ENCODE results near the gene ITGBL1.

Gene ITGBL1

DNA sequence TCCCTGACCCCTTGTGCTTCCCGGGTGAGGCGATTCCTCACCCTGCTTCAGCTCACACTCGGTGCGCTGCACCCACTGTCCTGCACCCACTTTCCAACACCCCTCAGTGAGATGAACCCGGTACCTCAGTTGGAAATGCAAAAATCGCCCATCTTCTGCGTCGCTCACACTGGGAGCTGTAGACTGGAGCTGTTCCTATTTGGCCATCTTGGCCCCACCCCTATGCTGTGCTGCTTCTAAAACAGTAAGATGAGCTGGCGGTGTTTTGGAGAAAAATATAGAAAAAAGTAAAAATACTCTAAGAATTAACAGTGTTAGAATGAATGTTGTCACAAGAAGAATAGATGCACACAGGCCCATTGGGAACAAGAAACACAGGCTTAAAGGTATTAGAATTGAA, 92.5 kb downstream of the ITGBL1 start:
- Histone ChIP-seq H3K27ac (ENCODE audit: low read length) (no peak overlapping the region), H3K9ac (ENCODE audit: low read length) (no peak overlapping the region), H3K27me3 (replicated peaks; ENCODE audit: insufficient read depth, low read length) (no peaks in the 10 kb centered on the region), H3K9me3 (replicated peaks; ENCODE audit: insufficient read depth, low read length) (no peaks in the 10 kb centered on the region), H3K4me3 (ENCODE audit: low read length) (no peak overlapping the region), H4K20me1 (ENCODE audit: insufficient read depth, low read length) (no peaks in the 10 kb centered on the region), H3K4me1 (ENCODE audit: low read length) (no peaks in the 10 kb centered on the region), H2AFZ (ENCODE audit: low read length) (no peak overlapping the region), H3K79me2 (ENCODE audit: low read length) (no peaks in the 10 kb centered on the region), H3F3A (ENCODE audit: insufficient read depth, low read length) (no peaks in the 10 kb centered on the region), H3K9me2 (replicated peaks; ENCODE audit: insufficient read depth, low read length) (no peaks in the 10 kb centered on the region), H3K4me2 (ENCODE audit: low read depth, low read length) (no peak overlapping the region), H3K36me3 (replicated peaks; ENCODE audit: insufficient read depth, low read length) (no peaks in the 10 kb centered on the region)
- no peak for DNase-seq
- TF ChIP-seq, protein P1, sequence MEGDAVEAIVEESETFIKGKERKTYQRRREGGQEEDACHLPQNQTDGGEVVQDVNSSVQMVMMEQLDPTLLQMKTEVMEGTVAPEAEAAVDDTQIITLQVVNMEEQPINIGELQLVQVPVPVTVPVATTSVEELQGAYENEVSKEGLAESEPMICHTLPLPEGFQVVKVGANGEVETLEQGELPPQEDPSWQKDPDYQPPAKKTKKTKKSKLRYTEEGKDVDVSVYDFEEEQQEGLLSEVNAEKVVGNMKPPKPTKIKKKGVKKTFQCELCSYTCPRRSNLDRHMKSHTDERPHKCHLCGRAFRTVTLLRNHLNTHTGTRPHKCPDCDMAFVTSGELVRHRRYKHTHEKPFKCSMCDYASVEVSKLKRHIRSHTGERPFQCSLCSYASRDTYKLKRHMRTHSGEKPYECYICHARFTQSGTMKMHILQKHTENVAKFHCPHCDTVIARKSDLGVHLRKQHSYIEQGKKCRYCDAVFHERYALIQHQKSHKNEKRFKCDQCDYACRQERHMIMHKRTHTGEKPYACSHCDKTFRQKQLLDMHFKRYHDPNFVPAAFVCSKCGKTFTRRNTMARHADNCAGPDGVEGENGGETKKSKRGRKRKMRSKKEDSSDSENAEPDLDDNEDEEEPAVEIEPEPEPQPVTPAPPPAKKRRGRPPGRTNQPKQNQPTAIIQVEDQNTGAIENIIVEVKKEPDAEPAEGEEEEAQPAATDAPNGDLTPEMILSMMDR (IDR thresholded peaks at IDR 0.05; ENCODE audit: low read length), result no peak
- no peak for TF ChIP-seq EZH2 (optimal IDR thresholded peaks at IDR 0.05; ENCODE audit: low read depth, low read length)
- no peak for TF ChIP-seq EZH2phosphoT487 (IDR thresholded peaks at IDR 0.05; ENCODE audit: low read length)

DNA sequence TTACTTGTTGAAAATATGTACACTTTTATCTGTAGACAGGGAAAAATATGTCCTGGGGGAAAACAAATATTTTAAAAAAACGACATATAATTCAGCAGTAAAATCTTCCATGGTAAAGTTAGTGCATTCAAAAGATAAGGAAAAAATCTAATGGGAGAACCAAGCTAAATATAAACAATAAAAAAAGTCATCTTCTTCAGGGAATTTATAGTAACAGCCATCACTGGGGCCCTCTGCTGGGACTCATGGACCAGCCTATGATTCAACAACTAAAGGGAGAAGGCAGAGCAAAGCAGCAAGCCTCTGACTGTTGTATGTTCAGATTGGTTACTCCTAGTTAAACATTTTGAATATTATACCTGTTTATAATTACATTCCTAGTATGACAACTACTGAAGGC, 93.0 kb downstream of the ITGBL1 start:
- H3F3A ChIP-seq (ENCODE audit: insufficient read depth, low read length), result no peaks in the 10 kb centered on the region
- no peaks in the 10 kb centered on the region for H3K27me3 ChIP-seq (replicated peaks; ENCODE audit: insufficient read depth, low read length)
- no peaks in the 10 kb centered on the region for H3K36me3 ChIP-seq (replicated peaks; ENCODE audit: insufficient read depth, low read length)
- no peak overlapping the region for H3K4me3 ChIP-seq (ENCODE audit: low read length)
- no peaks in the 10 kb centered on the region for H3K4me1 ChIP-seq (ENCODE audit: low read length)
- no peaks in the 10 kb centered on the region for H4K20me1 ChIP-seq (ENCODE audit: insufficient read depth, low read length)
- no peak overlapping the region for H2AFZ ChIP-seq (ENCODE audit: low read length)
- H3K9me2 ChIP-seq (replicated peaks; ENCODE audit: insufficient read depth, low read length), result no peaks in the 10 kb centered on the region
- no peaks in the 10 kb centered on the region for H3K79me2 ChIP-seq (ENCODE audit: low read length)
- H3K27ac ChIP-seq (ENCODE audit: low read length), result no peak overlapping the region
- H3K9ac ChIP-seq (ENCODE audit: low read length), result no peak overlapping the region
- TF ChIP-seq EZH2 (optimal IDR thresholded peaks at IDR 0.05; ENCODE audit: low read depth, low read length), result no peak
- TF ChIP-seq, protein P1 (IDR thresholded peaks at IDR 0.05; ENCODE audit: low read length), result no peak
- H3K4me2 ChIP-seq (ENCODE audit: low read depth, low read length), result no peak overlapping the region
- DNase-seq, result no peak
- no peaks in the 10 kb centered on the region for H3K9me3 ChIP-seq (replicated peaks; ENCODE audit: insufficient read depth, low read length)

DNA sequence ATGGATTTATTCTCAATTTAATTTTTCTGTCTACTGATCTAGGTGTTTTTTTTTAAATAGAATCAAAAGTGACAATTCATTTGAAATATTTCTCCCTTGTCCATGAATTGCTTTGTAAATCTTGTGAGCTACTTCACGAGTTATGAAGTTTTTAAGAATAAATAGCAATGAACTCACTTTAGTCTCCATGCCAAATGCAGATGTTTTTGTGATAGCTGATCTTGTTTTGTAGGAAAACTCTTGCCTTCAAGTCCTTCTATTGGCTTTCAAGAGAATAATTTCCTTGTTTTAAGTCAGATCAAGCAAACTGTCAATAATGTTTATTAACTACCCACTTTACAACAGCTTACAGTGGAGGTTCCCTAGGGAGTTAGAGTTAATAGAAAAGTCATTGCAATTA, 99.8 kb downstream of the ITGBL1 start:
- TF ChIP-seq, protein P1 (IDR thresholded peaks at IDR 0.05; ENCODE audit: low read length), result no peak
- no peak for TF ChIP-seq EZH2 (optimal IDR thresholded peaks at IDR 0.05; ENCODE audit: low read depth, low read length)
- no peak for TF ChIP-seq EZH2phosphoT487 (IDR thresholded peaks at IDR 0.05; ENCODE audit: low read length)
- no peaks in the 10 kb centered on the region for H3F3A ChIP-seq (ENCODE audit: insufficient read depth, low read length)
- H2AFZ ChIP-seq (ENCODE audit: low read length), result no peak overlapping the region
- H3K27me3 ChIP-seq (replicated peaks; ENCODE audit: insufficient read depth, low read length), result no peaks in the 10 kb centered on the region
- H3K4me3 ChIP-seq (ENCODE audit: low read length), result no peak overlapping the region
- H3K27ac ChIP-seq (ENCODE audit: low read length), result no peak overlapping the region
- no peaks in the 10 kb centered on the region for H4K20me1 ChIP-seq (ENCODE audit: insufficient read depth, low read length)
- no peak overlapping the region for H3K9ac ChIP-seq (ENCODE audit: low read length)
- no peaks in the 10 kb centered on the region for H3K79me2 ChIP-seq (ENCODE audit: low read length)
- H3K9me2 ChIP-seq (replicated peaks; ENCODE audit: insufficient read depth, low read length), result no peaks in the 10 kb centered on the region
- H3K36me3 ChIP-seq (replicated peaks; ENCODE audit: insufficient read depth, low read length), result no peaks in the 10 kb centered on the region
- DNase-seq, result no peak
- H3K9me3 ChIP-seq (replicated peaks; ENCODE audit: insufficient read depth, low read length), result no peaks in the 10 kb centered on the region
- no peaks in the 10 kb centered on the region for H3K4me1 ChIP-seq (ENCODE audit: low read length)
- H3K4me2 ChIP-seq (ENCODE audit: low read depth, low read length), result no peak overlapping the region

All from MM.1S (cell line).